ENCODE results near the gene HOXC9. TPM values are rescaled to one million over a fixed set of nuclear protein-coding genes. Genes with fewer than 3 reads are reported as not detected.

Gene HOXC9
- total RNA-seq, 1 donor from 2014 or later = 0.27 TPM

GRCh38 chr12:54015018-54015931 is 15.3 kb downstream of the HOXC9 start:
- H3K4me3 Mint-ChIP-seq = peak overlapping the region; percentile 62

GRCh38 chr12:54016051-54016450 is 16.1 kb downstream of the HOXC9 start:
- H3K4me1 Mint-ChIP-seq (ENCODE audit: unreplicated experiment) = peaks cover 12% of the 10 kb centered on the region
- H3K4me3 Mint-ChIP-seq = peak overlapping the region; percentile 86
- peaks cover 91% of the 10 kb centered on the region for H3K27me3 Mint-ChIP-seq

More at GRCh38 chr12:54015018-54015931, 15.3 kb downstream of the HOXC9 start:
- no peak for DNase-seq (ENCODE audit: extremely low spot score, unreplicated experiment)
- Mint-ChIP-seq H3K27ac (no peak overlapping the region), H3K36me3 (peaks cover 4% of the 10 kb centered on the region), H3K4me1 (ENCODE audit: unreplicated experiment) (peaks cover 15% of the 10 kb centered on the region), H3K9me3 (no peaks in the 10 kb centered on the region), H3K27me3 (peaks cover 91% of the 10 kb centered on the region)
- no peak for TF ChIP-seq CTCF (conservative IDR thresholded peaks at IDR 0.05)

GRCh38 chr12:54016478-54016964 is 16.6 kb downstream of the HOXC9 start:
- no peak for DNase-seq (ENCODE audit: extremely low spot score, unreplicated experiment)
- Mint-ChIP-seq H3K9me3 (no peaks in the 10 kb centered on the region), H3K36me3 (peaks cover 4% of the 10 kb centered on the region), H3K4me3 (peak overlapping the region; percentile 86), H3K27ac (no peak overlapping the region), H3K4me1 (ENCODE audit: unreplicated experiment) (peaks cover 13% of the 10 kb centered on the region), H3K27me3 (peaks cover 91% of the 10 kb centered on the region)
- no peak for TF ChIP-seq CTCF (conservative IDR thresholded peaks at IDR 0.05)

More at GRCh38 chr12:54016051-54016450, 16.1 kb downstream of the HOXC9 start:
- H3K27ac Mint-ChIP-seq = no peak overlapping the region
- H3K9me3 Mint-ChIP-seq = no peaks in the 10 kb centered on the region
- peaks cover 4% of the 10 kb centered on the region for H3K36me3 Mint-ChIP-seq
- TF ChIP-seq CTCF (conservative IDR thresholded peaks at IDR 0.05) = no peak
- no peak for DNase-seq (ENCODE audit: extremely low spot score, unreplicated experiment)

- Mint-ChIP-seq H3K9me3 (no peaks in the 10 kb centered on the region), H3K36me3 (peaks cover 4% of the 10 kb centered on the region), H3K27ac (peak overlapping the region; percentile 77), H3K27me3 (peaks cover 91% of the 10 kb centered on the region), H3K4me1 (ENCODE audit: unreplicated experiment) (peaks cover 17% of the 10 kb centered on the region), H3K4me3 (peak overlapping the region; percentile 86)
- TF ChIP-seq CTCF (conservative IDR thresholded peaks at IDR 0.05) = no peak
- no peak for DNase-seq (ENCODE audit: extremely low spot score, unreplicated experiment)
Measured at GRCh38 chr12:54017027-54017788, 17.2 kb downstream of the HOXC9 start.

DNA sequence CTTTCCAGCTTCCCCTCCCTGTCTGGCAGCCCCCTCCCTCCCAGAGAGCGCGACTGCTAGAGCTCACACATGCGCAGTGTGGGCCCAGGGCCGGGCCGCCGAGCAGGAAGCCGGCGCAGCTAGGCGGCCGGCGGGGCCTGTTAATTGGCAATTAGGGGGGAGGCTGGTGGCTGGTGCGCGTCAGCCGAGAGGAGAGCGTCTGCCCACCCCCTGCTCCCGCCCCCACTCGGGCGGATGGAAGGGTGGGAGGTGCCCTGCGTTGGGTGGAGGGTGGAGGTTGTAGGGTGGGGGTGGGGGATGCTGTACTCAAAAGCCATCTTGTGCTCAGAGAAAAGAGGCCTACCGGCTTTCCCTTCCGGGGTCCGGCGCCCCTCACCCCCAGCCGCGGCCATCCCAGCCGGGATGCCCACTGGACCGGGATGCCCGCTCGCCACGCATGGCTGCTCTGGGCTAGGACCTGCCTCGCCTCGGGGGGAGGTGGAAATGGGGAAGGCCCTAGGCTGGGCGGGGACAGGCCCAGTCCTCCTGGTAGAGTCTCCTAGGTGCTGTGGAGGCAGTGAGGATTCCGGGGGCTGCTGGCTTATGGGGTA is 18.0 kb downstream of the HOXC9 start:
- H3K4me3 Mint-ChIP-seq = peak overlapping the region; percentile 86

More for the DNA sequence above, 18.0 kb downstream of the HOXC9 start:
- H3K27me3 Mint-ChIP-seq = peaks cover 91% of the 10 kb centered on the region
- no peak for DNase-seq (ENCODE audit: extremely low spot score, unreplicated experiment)
- no peak for TF ChIP-seq CTCF (conservative IDR thresholded peaks at IDR 0.05)
- H3K9me3 Mint-ChIP-seq = no peaks in the 10 kb centered on the region
- peak overlapping the region; percentile 77 for H3K27ac Mint-ChIP-seq
- H3K36me3 Mint-ChIP-seq = peaks cover 4% of the 10 kb centered on the region
- peaks cover 18% of the 10 kb centered on the region for H3K4me1 Mint-ChIP-seq (ENCODE audit: unreplicated experiment)

All from type B pancreatic cell (in vitro differentiated cells).